IPS-NIHi7 (cell line): ENCODE data around the gene MEOX2.
A peak's percentile ranks its signal among the peaks of the same experiment; 100 is the strongest.

ENCODE experiments used
- DNase-seq: peaks from one replicate; pipeline ENCODE4 v3.0.0; 2012; ENCODE audit warnings: mixed read lengths; ENCODE audit errors: extremely low spot score

Gene MEOX2

DNA sequence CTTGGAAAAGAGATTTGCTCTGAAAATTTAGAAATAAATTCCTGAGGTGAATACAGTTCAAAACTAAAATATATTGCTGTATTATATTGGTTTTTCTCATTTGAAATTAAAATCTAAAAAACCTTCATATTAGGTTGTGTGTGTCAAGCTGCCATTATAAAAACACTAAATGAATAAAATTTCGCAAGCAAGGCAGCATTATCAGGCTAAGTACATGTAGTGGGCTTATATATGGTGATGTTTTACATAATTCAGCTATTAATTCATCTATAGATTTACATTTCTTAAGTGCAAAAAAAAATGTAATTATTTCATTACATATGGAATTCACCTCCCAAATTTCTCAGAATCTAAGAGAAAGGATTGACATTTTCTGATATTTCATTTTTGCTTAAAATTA lies 5.3 kb downstream of the MEOX2 start:
- no peak for DNase-seq

DNA sequence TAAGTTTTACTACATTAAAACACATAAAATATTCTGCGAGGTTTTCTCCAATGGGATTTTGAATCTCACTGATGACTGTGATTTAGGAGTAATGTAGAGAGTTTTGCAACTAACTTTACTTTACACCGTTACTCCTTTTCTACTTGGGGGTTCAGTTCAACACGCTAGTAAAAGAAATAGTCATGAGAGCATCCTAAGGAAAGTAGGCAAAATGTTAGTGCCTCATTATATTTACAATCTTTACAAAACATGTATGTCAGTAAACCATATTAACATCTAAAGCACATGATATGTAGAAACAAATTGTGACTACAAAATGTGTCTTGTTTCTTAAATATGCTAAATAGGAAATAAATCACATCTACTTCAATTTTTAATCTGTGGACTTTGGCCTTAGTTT lies 6.0 kb downstream of the MEOX2 start:
- DNase-seq: no peak

DNA sequence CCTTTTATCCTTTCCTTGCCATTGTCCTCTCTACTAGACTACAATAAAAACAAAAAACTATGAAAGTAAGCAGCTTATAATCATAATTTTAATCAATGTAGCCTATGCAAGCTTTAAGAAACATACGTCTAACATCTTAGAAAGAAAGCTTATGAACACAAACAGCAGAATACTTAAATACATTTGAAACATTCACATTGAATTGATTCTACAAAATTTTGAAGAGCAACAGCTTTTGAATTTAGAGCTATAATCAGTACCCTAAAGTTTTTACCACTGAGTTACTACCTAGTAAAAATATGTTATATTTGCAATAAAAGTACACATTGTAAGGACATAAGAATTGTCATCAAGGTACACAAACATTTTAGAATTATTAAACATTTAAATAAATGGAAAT lies 7.2 kb downstream of the MEOX2 start:
- no peak for DNase-seq

DNA sequence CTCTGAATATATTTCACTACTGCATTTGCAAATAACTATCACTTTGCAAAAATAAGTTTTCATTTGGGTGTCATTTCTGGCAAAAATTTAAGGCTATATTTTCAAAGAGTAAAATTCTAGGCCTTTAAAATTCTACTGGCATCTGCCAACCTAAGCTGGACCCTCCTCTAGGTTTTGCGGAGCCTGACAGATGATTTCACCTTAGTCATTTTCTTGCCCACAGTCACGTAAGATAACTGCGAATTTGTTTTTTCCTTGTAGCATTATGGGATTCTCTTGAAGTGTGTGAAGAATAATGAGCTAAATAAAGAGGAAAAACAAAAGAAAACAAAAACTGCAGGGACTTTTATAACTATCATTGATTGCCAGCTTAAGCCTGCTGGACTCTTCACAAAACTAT lies 7.8 kb downstream of the MEOX2 start:
- no peak for DNase-seq

DNA sequence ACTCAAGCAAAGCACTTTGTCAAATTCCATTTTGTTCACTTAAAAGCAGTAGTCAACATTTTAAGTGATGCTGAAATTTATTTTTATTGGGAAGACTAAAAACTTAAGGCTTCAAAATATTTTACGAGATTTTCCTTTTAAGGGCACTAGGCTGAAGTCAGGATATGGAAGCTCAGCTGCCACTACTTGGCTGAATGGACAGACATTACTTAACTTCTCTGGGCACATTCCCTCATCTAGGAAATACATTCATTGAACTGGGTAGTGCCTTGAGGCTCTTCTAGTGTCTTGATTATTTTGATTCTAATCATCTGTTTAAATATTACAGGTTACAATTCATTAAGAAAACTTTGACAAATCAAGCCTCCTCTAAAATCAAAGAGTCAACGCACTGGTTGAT lies 11.1 kb downstream of the MEOX2 start:
- no peak for DNase-seq

DNA sequence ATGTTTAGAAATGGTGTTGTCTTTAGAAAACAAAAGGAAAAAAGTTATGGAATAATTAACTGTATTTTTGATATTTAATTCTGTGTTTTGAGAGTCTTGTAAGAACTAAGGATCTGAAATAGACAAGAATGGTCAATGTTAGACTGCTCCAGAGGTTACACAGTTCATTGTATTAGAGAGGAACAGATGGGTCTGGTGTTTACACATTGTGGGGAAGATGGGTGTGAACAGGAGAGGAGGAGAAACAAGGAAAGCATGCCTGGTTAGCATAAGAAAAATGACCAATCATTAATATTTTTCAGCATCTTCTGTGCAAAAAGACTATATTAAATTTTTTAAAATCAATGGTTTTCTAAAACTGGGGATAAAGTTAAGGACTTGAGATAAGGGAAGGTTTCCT lies 11.9 kb downstream of the MEOX2 start:
- no peak for DNase-seq

DNA sequence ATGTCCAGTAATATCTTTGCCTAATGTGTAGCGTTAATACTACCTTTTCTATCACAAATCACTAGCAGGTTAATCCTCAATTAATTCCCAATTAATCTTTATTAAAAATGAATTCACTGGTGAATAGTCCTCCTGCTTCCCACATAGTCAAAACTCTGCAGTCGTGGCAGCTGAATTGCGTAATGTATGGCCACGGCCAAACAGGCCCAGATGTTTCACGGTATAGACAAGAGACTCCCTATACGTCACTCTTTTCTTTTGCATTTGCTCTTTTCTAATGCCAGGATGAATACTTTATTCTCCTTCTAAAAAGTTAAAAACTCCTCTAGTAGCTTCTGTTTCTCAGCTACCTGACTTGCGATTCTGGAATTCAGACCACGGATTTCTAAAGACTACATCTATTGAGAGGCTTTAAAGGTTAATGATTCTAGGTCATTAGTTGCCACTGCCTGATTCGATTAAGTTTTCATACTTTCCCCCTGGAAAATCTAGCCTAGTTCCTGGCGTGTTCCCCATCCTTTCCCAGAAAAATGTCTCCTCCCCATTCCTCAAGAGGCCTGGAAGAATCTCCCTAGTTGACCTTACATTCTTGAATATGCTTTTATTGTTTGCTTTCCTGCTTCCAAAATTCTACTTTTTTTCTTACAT lies 16.9 kb downstream of the MEOX2 start:
- DNase-seq: no peak

DNA sequence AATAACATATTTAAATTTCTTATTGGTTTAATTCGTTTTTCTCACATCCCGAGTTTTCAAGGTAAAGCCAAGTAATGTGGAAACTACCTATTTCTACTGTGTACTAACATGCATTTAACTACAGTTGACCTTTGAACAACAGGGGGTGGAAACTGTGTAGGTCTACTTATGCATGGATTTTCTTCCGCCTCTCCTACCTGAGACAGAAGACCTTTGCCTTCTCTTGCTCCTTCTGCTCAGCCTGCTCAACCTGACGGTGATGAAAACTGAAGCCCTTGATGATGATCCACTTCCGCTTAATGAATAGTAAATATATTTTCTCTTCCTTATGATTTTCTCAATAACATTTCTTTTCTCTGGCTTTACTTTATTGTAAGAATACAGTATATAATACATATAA lies 18.5 kb downstream of the MEOX2 start:
- no peak for DNase-seq

DNA sequence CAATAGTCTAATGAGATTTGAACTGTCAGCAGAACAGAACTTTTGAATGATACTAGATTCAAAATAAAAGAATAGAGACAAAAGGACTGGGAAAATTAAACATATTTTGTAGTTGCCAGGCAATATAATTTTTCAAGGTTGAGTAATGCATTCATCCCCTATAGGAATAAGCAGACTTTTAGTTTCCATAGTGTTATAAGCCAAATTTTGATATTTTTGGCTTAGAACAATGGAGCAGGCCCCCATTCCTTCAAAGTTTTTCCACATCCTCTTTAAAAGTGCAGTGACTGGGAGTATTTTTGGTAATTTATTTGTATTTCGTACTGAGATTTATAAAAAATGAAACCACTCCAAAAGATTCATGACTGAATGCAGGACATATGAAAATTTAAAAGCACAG lies 24.0 kb downstream of the MEOX2 start:
- no peak for DNase-seq

DNA sequence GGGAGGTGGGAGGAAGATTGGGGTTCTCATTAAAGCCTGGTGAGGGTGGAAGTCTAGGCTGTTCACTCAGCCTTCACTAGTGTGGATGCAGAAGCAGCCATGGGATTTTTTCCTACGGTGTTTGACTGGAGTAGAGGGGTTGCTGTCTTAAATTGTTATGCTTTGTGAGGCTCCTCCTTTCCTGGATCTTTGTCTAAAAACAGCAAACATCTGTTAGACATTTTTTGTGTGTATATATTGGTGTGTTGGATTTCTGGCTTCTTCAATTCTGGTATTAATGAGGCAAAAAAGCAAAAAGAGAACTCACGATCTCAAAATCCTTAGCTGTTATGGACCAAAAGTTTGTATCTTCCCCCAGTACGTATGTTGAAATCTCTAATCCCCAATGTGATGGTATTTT lies 28.2 kb downstream of the MEOX2 start:
- no peak for DNase-seq

DNA sequence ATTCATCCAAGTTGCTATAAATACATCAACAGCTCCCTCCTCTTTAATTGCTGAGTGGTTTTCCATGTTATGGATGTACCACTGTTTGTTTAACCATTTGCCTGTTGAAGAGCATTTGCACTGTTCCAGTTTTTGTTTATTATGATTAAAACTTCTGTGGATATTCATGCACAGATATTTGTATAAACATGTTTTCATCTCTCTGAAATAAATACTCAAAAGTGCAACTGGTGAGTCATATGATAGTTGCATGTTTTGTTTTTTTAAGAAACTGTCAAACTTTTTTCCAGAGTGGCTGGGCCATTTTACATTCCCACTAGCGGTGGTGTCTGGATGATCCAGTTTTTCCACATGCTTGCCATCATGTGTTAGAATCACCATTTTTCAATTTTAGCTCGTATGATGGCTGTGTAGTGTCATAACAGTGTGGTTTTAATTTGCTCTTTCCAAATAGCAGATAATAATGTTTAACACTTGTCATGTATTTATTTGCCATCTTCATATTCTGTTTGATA lies 33.6 kb downstream of the MEOX2 start:
- DNase-seq: no peak

DNA sequence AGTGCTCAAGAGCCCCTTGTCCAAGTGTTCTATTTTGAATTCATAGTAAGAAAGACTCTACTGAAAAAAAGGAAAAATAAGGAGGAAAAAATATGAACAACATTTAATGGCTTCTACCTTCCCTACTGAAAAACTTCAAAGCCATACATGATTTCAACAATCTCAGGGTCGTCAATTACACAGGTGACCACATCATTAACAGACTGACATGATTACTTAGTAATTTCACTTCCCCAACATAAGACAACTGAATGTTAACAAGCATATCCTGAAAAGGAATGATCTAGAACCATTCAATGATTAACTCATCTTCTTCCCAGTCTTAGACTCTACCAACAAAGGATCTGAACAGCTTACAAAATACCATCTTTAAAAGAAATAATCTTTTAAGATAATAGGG lies 34.8 kb downstream of the MEOX2 start:
- DNase-seq: no peak

DNA sequence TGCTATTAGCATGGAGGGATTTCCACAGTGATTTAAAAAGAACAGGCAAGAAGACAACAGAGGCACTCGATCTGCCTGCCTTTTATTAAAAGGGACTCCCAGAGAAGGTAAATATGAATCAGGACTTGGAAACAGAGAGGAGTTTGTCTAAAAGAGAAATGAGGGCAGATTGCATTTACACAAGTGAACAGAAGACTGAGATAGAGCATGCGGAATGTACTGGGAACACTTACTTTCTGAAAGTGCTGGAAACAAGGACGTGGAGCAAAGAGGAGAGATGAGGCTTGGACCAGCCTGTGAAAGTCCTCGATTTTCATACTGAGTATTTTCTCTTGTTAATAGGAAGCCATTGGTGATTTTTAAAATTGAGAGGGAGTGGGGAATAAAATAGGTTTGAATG lies 35.7 kb downstream of the MEOX2 start:
- no peak for DNase-seq

DNA sequence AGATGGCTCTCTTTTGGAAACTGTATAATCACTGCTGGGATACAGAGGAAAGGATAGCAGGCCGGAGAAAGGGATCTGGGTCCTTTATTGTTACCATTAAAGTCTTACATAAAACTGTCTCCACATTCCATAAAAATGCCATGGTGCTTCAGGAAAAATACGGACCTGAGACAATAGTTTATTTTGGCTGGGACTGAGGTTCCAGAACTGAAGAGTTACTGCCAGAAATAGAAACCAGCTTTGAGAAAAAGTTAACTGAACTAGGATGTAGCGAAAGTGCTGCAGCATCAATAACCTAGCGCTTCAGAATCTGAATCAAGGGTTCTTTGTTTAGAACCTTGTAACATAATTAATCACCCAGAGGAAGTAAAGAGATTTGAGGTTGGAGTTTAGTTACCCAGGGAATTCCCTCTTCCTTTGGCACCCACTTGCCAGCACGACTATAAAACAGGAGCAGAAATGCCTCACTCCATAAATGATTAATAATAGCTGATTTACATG lies 38.0 kb downstream of the MEOX2 start:
- DNase-seq: no peak

DNA sequence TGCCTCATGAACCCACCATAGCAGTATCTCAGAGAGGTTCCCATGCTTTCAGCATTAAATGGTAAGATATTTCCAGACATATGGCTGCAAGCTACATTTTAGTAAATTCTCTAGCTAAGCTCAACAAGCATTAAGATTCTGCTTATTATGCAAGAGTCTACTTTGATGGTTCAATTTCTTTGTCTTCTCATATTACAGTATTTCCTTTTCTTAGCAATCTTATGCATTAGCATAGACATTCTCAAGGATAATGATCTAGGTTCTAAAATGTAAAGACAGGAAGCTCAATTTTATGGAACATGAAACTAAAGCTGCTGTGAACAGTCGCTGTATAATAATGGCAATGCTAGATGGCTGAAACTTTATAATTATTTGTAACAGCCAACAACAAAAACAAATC lies 39.2 kb downstream of the MEOX2 start:
- no peak for DNase-seq

DNA sequence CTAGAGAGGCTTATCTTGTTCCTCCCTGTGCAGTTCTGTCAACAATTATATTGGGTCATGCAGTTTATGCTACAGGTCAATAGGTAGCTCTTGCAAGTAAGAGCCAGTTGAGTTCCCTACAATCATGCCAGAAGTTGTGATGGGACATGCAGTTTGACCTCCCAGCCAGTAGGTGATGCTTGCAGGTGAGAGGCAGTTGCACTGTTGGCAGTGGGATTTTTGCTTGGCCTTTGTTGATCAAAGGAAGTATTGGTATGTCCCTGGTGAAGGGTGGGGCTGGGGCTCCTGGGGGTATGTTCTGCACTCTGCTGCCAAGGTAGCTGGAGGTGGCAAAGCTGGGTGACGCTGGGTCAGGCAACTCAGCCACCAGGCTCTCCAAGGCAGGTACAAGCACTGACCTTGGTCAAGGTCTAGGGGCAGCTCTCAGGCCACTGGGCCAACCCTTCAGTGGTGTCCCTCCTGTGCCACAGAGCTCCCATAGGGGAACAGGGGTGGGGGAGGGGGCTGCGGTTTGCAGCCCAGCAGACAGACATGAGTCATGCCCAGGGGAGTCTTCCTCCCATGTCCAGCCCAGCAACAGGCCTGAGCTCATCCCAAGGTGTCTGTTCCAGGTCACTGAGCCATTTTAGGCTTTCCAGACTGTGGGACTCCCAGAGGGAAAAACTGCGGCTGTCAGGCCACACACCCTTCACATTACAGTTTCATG lies 43.3 kb downstream of the MEOX2 start:
- peak; percentile 12 for DNase-seq

DNA sequence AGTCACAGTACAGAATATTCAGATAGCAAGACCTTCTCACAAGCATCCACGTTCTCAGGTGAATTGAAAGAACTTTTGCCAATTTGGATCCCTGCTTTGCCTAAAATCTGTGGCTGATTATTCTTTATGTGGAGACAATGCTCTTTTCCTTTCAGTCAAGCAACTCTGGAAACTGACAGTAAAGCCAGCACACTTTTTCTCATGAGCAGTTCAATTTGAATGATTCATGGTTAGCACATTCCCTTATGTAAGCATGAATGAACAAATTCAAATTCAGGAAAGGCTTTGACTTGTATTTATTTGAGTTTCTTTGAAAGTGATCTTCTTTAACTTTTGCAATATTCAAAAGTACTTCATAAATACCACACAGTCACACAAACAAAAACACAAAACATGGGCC lies 57.6 kb downstream of the MEOX2 start:
- no peak for DNase-seq

DNA sequence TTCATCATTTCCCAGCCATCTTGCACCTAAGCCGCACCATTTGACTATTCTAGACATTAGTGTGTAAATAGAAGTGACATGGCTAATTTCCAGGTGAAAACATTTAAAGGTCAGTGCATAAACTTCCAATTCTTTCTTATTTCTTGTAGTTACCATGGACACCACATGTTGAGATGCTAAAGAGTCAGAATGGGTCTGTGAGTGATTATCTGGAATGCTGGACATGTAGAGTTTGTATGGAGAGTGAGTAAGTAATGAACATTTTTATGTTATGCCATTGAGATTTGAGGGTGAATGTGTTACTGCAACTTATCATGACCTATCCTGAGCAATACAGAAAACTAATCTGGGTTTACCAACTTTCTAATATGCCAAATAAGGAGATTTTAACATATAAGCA lies 60.4 kb downstream of the MEOX2 start:
- DNase-seq: no peak

DNA sequence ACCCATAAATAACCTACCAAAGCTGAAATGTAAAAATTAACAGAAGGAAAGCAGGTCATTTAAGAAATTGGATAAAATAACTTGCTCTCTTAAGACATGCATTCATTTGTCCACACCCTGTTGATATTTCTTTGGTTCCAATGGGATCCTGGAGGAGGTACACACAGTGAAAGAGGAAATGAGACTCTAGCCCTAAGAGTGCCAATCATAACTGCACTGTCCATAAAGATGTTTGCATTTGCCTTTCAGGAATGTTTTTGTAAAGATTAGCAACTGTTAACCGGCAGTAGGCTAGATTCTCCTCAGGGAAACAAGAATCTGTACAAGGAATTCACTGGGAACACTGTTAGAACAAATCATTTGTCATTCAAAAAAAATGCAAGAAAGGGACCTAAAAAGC lies 61.0 kb downstream of the MEOX2 start:
- no peak for DNase-seq

DNA sequence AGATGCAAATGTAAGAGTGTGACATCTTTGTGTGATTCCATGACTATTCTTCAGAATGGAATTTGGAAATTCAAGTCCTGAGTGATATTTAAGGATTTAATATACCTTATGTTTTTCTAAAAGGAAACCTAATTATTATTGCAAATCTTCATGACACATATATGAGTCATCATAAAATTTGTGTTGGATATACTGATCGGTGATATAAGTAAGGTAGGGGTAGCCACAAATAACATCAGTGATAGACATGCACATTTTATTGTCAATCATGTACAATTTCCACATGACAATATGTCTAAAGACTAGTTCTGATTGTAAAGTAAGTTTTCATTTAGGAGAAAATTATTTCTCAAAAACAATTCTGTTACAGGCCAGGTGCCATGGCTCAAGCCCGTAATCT lies 65.0 kb downstream of the MEOX2 start:
- DNase-seq: no peak

DNA sequence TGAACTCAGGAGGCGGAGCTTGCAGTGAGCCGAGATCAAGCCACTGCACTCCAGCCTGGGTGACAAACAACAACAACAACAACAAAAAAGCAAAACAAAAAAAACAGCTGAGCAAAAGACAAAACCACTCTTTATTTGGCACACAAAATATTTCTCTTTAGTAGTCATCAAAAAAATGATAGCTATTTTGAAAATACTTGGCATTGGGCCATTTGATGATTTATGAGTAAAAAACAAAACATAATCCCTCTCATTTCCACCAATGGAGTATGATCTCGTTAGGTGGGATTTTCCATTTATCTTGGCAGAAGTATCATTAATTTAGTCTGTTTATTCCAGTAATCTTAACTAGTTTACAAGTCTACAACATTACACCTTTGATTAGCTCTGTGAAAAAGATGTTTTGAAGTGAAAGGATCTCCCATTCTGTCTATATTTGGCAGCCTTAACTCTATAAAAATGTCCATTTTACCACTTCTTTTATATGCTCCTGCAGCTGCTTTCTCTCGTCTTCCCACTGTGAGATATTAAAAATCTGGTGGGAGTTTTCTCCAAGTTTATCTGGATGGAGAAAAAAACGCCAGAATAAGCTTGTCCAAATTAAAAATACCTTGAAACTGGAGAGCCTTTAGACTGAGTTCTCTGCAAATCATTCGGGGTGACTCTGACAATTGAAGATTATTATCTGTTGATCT lies 65.8 kb downstream of the MEOX2 start:
- DNase-seq: no peak

DNA sequence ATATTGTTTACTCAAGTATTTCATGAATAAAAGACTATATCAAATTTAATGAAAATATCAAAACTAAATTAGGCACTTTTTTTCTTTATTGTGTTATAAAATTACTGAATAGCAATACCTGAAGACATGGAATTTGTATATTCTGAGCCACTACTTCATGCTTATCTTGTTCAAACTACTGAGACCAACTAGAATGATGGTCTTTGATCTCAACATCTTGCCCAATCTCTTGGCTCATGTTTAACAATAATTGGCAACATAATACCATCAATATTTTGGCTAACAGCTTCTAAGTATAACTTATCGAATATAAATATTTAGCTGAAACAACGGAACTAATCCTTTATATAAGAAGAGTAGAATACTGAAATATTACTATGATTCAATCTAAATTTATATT lies 68.2 kb downstream of the MEOX2 start:
- no peak for DNase-seq

DNA sequence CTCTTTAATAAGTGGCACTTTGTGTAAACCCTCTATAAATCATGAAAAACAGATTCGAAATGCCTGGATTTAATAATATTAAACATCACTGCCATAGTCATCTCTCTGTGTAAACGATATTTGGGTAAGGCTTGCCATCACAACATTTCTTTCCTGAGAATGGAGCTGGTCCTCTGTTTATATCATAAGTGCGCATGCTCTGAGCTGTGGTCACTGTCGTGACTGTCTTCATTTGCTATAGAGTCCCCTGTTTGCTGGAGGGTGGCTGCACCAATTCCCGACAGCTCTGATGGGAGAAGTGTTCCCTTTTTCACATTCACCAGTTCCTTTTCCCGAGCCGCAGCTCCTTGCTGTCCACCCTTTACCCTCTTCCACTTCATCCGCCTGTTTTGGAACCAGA lies 74.3 kb downstream of the MEOX2 start:
- DNase-seq: peak; percentile 10
